HG03135 (cell line): ENCODE measurements around the gene PTPRN2.
"Not testable (repeated sequence)": the region's sequence is repeated elsewhere in the genome, so short reads cannot be mapped to it uniquely, and the experiment has no call there.

Experiments
- ATAC-seq: cut with Tn5 transposase; IDR thresholded peaks from one replicate; pipeline ENCODE4 v1.9.1; 2021; ENCODE audit warnings: mild to moderate bottlenecking, moderate library complexity; ENCODE audit not compliant: unreplicated experiment

Gene PTPRN2

GRCh38 chr7:157714166-157715070, 873.2 kb downstream of the PTPRN2 start:
- no peak for ATAC-seq

- ATAC-seq, result no peak
Observed at GRCh38 chr7:157713591-157713990, 874.0 kb downstream of the PTPRN2 start.

- no peak for ATAC-seq
Observed at GRCh38 chr7:157712666-157713235, 874.9 kb downstream of the PTPRN2 start.

- ATAC-seq, result no peak
Observed at GRCh38 chr7:157711353-157711888, 876.2 kb downstream of the PTPRN2 start.

GRCh38 chr7:157710396-157710795, 877.2 kb downstream of the PTPRN2 start:
- no peak for ATAC-seq

- ATAC-seq, result no peak
Observed at GRCh38 chr7:157709531-157710251, 877.9 kb downstream of the PTPRN2 start.

- ATAC-seq, result no peak
Observed at GRCh38 chr7:157708919-157709295, 878.7 kb downstream of the PTPRN2 start.

- ATAC-seq, result no peak
Observed at GRCh38 chr7:157707983-157708918, 879.4 kb downstream of the PTPRN2 start.

GRCh38 chr7:157704365-157704764, 883.3 kb downstream of the PTPRN2 start:
- ATAC-seq, result no peak

- no peak for ATAC-seq
Observed at GRCh38 chr7:157703534-157704195, 884.0 kb downstream of the PTPRN2 start.

GRCh38 chr7:157703131-157703530, 884.5 kb downstream of the PTPRN2 start:
- ATAC-seq, result no peak

- no peak for ATAC-seq
Observed at GRCh38 chr7:157702311-157703023, 885.2 kb downstream of the PTPRN2 start.

GRCh38 chr7:157701395-157702180, 886.0 kb downstream of the PTPRN2 start:
- not testable (repeated sequence) for ATAC-seq

- no peak for ATAC-seq
Observed at GRCh38 chr7:157700231-157701005, 887.2 kb downstream of the PTPRN2 start.

GRCh38 chr7:157699357-157700013, 888.1 kb downstream of the PTPRN2 start:
- no peak for ATAC-seq

GRCh38 chr7:157697287-157697686, 890.3 kb downstream of the PTPRN2 start:
- ATAC-seq, result not testable (repeated sequence)

GRCh38 chr7:157695609-157696008, 892.0 kb downstream of the PTPRN2 start:
- ATAC-seq, result not testable (repeated sequence)
